HCT116 (cell line): ENCODE results near the gene TCIRG1. TPM values are rescaled to one million over a fixed set of nuclear protein-coding genes. Genes with fewer than 3 reads are reported as not detected.

ENCODE experiments used
- ATAC-seq: fragments of 200-7000 bp; cut with Tn5 transposase; 2 replicates; pipeline ENCODE4 v1.9.1; 2020; ENCODE audit warnings: mild to moderate bottlenecking, moderate library complexity
- BruUV-seq: library from RNA; stranded (reverse); fragments of 400-500 nt; replicated peaks from 2 replicates; lab custom pipeline; 2021; lab: Mats Ljungman, UMichigan
- CTCF ChIA-PET: fragments of 300-600 bp; sonication (Branson Sonifier 250); formaldehyde crosslinking; loops from one replicate; lab custom pipeline; 2021; ENCODE audit warnings: antibody characterized with exemption; lab: Charles Lee
- POLR2A ChIA-PET: fragments of 300-600, 350-600 bp; sonication (Branson Sonifier 250); formaldehyde crosslinking; loops from one replicate; lab custom pipeline; 2021; ENCODE audit warnings: antibody characterized with exemption; lab: Charles Lee
- RAD21 ChIA-PET, 2 experiments: fragments of 300-600 bp; sonication (Branson Sonifier 250); formaldehyde crosslinking; loops; one replicate each; lab custom pipeline; 2023; ENCODE audit warnings: low total read pairs in 2 of 2; ENCODE audit not compliant: uncharacterized antibody in 2 of 2, unreplicated experiment in 2 of 2, low non-redundant PET in 1 of 2; lab: Charles Lee
- DNase-seq: peaks from one replicate; pipeline ENCODE4 v3.0.0-alpha.2; 2010; ENCODE audit warnings: low read depth, low spot score
- H2AFZ ChIP-seq: fragments of 200-600 bp; shearing (Covaris generic), sonication (generic); 2 replicates; pipeline ENCODE4 v1.6.1; 2017; ENCODE audit warnings: low read depth, mixed run types, mixed read lengths, antibody characterized with exemption, low read length; ENCODE audit not compliant: poor library complexity, severe bottlenecking
- H3K27ac ChIP-seq: 2 replicates; pipeline ENCODE4 v1.5.1; 2012; ENCODE audit warnings: low read depth, low read length
- H3K27me3 ChIP-seq: fragments of 200-600 bp; sonication (generic); 2 replicates; pipeline ENCODE4 v1.6.1; 2016; ENCODE audit warnings: mixed run types, low read length, mixed read lengths; ENCODE audit not compliant: insufficient read depth
- H3K36me3 ChIP-seq, 2 experiments: fragments of 200-500 bp in 1 of 2; fragments of 200-600 bp in 1 of 2; sonication (Bioruptor generic) in 1 of 2; sonication (generic) in 1 of 2; 2 replicates each; pipeline versions ENCODE4 v1.5.1 to v1.6.1; 2014 to 2016; ENCODE audit warnings: low read length in 2 of 2, inconsistent platforms in 1 of 2, mixed read lengths in 1 of 2, mixed run types in 1 of 2; ENCODE audit not compliant: insufficient read depth in 2 of 2, control insufficient read depth in 1 of 2
- H3K4me1 ChIP-seq, 2 experiments: fragments of 200-600 bp in 1 of 2; sonication (generic) in 1 of 2; 2 replicates each; pipeline versions ENCODE4 v1.5.1 to v1.6.1; 2012 to 2017; ENCODE audit warnings: low read length in 2 of 2, inconsistent platforms in 1 of 2, mild to moderate bottlenecking in 1 of 2, mixed read lengths in 1 of 2, mixed run types in 1 of 2, moderate library complexity in 1 of 2; ENCODE audit not compliant: insufficient read depth in 2 of 2, control insufficient read depth in 1 of 2
- H3K4me2 ChIP-seq: fragments of 200-600 bp; sonication (generic); 2 replicates; pipeline ENCODE4 v1.6.1; 2017; ENCODE audit warnings: mixed run types, low read length, mixed read lengths
- H3K4me3 ChIP-seq, 2 experiments: fragments of 200-600 bp in 1 of 2; sonication (generic) in 1 of 2; replicated peaks in 1 of 2; 2 replicates each; pipeline ENCODE4 v1.5.1; 2011 to 2016; ENCODE audit warnings: low read length in 2 of 2, control low read depth in 1 of 2, low read depth in 1 of 2, mild to moderate bottlenecking in 1 of 2, mixed read lengths in 1 of 2, mixed run types in 1 of 2
- H3K79me2 ChIP-seq: fragments of 200-600 bp; sonication (generic); 2 replicates; pipeline ENCODE4 v1.6.1; 2017; ENCODE audit warnings: mild to moderate bottlenecking, mixed run types, low read length, moderate library complexity, mixed read lengths; ENCODE audit not compliant: insufficient read depth
- H3K9ac ChIP-seq: fragments of 200-600 bp; sonication (generic); 2 replicates; pipeline ENCODE4 v1.6.1; 2016; ENCODE audit warnings: low read length, mixed read lengths
- H3K9me2 ChIP-seq: fragments of 200-600 bp; sonication (generic), shearing (Covaris generic); 2 replicates; pipeline ENCODE4 v1.6.1; 2017; ENCODE audit warnings: mixed run types, mild to moderate bottlenecking, moderate library complexity; ENCODE audit not compliant: insufficient read depth
- H3K9me3 ChIP-seq, 2 experiments: fragments of 200-500 bp in 1 of 2; fragments of 200-600 bp in 1 of 2; sonication (Bioruptor generic) in 1 of 2; sonication (generic) in 1 of 2; 2 replicates each; pipeline ENCODE4 v1.6.1; 2014 to 2017; ENCODE audit warnings: low read length in 2 of 2, mixed read lengths in 2 of 2, inconsistent platforms in 1 of 2, low read depth in 1 of 2, mild to moderate bottlenecking in 1 of 2, mixed run types in 1 of 2, moderate library complexity in 1 of 2; ENCODE audit not compliant: control insufficient read depth in 1 of 2, insufficient read depth in 1 of 2
- H4K20me1 ChIP-seq: fragments of 200-600 bp; sonication (generic), shearing (Covaris generic); 2 replicates; pipeline ENCODE4 v1.6.1; 2017; ENCODE audit warnings: mixed run types, mild to moderate bottlenecking, moderate library complexity; ENCODE audit not compliant: insufficient read depth
- CBX3 ChIP-seq: IDR thresholded peaks from 2 replicates; pipeline ENCODE4 v1.6.1; 2012; ENCODE audit warnings: low read depth
- CEBPB ChIP-seq: IDR thresholded peaks from 2 replicates; pipeline ENCODE4 v1.6.1; 2012; ENCODE audit warnings: low read depth
- CTCF ChIP-seq, 3 experiments: fragments of 200-600 bp in 1 of 3; sonication (generic) in 1 of 3; IDR thresholded peaks in 2 of 3; conservative IDR thresholded peaks in 1 of 3; 2 replicates each; pipeline ENCODE4 v1.5.1; 2012 to 2017; ENCODE audit warnings: low read depth in 2 of 3, low read length in 2 of 3, antibody characterized with exemption in 1 of 3, borderline replicate concordance in 1 of 3, control low read depth in 1 of 3, mild to moderate bottlenecking in 1 of 3, mixed read lengths in 1 of 3, mixed run types in 1 of 3, moderate library complexity in 1 of 3; ENCODE audit not compliant: insufficient read depth in 1 of 3
- ELF1 ChIP-seq: IDR thresholded peaks from 2 replicates; pipeline ENCODE4 v1.6.1; 2012; ENCODE audit warnings: low read depth, borderline replicate concordance
- EZH2phosphoT487 ChIP-seq: fragments of 200-600 bp; IDR thresholded peaks from 2 replicates; pipeline ENCODE4 v1.6.1; 2018; ENCODE audit warnings: antibody characterized with exemption, borderline replicate concordance
- FOSL1 ChIP-seq: IDR thresholded peaks from 2 replicates; pipeline ENCODE4 v1.6.1; 2012; ENCODE audit warnings: low read depth
- POLR2A ChIP-seq: IDR thresholded peaks from 2 replicates; pipeline ENCODE4 v1.7.0; 2011; ENCODE audit warnings: borderline replicate concordance; ENCODE audit not compliant: insufficient read depth, insufficient read length; ENCODE audit errors: extremely low read depth
- SIN3A ChIP-seq: IDR thresholded peaks from 2 replicates; pipeline ENCODE4 v1.6.1; 2012; ENCODE audit warnings: low read depth
- YY1 ChIP-seq: IDR thresholded peaks from 2 replicates; pipeline ENCODE4 v1.6.1; 2011; ENCODE audit warnings: low read length, low read depth, moderate library complexity, mild to moderate bottlenecking; ENCODE audit not compliant: insufficient replicate concordance; ENCODE audit errors: extremely low read depth
- ZBTB33 ChIP-seq: IDR thresholded peaks from 2 replicates; pipeline ENCODE4 v1.6.1; 2011; ENCODE audit warnings: mild to moderate bottlenecking, low read length, moderate library complexity; ENCODE audit not compliant: insufficient replicate concordance; ENCODE audit errors: extremely low read depth
- intact Hi-C: fragments of 100-400 bp; cut with micrococcal nuclease; formaldehyde crosslinking; loops from 2 replicates; pipeline ENCODE4 v1.10.0; 2022
- total RNA-seq: library from RNA; stranded (reverse); gene quantifications from one replicate; pipeline ENCODE4 v1.2.1, GENCODE V29; 2021; ENCODE audit not compliant: unreplicated experiment

TCIRG1 gene
- total RNA-seq, 1 experiment from 2014 or later = 101 TPM

DNA sequence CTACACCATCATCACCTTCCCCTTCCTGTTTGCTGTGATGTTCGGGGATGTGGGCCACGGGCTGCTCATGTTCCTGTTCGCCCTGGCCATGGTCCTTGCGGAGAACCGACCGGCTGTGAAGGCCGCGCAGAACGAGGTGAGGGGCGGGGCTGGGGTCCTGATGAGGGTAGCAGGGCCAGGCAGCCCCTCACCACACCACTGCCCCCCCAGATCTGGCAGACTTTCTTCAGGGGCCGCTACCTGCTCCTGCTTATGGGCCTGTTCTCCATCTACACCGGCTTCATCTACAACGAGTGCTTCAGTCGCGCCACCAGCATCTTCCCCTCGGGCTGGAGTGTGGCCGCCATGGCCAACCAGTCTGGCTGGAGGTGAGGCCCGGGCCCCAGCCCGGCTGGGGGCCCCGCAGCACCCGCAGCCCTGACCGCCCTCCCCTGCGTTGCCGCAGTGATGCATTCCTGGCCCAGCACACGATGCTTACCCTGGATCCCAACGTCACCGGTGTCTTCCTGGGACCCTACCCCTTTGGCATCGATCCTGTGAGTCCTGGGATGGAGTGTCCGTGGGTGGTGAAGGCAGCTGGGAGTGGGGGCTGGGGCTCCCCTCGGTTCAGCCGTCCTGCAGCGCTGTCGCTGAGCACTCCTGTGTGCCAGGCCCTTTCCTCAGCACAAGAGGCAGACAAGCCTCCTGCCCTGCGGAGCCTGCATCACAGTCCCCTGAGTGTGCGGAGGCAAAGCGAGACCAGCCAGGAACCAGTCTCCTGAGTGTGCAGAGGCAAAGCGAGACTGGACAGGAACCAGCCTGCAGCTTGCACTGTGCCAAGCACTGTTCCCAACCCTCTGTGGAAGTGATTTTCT is 8.8 kb downstream of the TCIRG1 start:
- Histone ChIP-seq H3K79me2 (no peaks in the 10 kb centered on the region), H4K20me1 (no peaks in the 10 kb centered on the region), H3K4me2 (no peak overlapping the region), H3K27ac (no peak overlapping the region), H3K27me3 (no peaks in the 10 kb centered on the region), H3K4me3 (no peak overlapping the region), H3K9ac (no peak overlapping the region), H2AFZ (no peak overlapping the region), H3K4me1 (no peaks in the 10 kb centered on the region), H3K36me3 (no peaks in the 10 kb centered on the region; a peak in 1 of 4 replicates), H3K9me3 (no peaks in the 10 kb centered on the region), H3K9me2 (no peaks in the 10 kb centered on the region)
- ChIA-PET RAD21 (no interaction called here), POLR2A (no interaction called here), CTCF (no interaction called here)
- DNase-seq (no peak), ATAC-seq (no peak)
- TF ChIP-seq SIN3A (no peak), ZBTB33 (no peak), CBX3 (no peak)
- no TSS peak for BruUV-seq
- intact Hi-C loops = no loop called here

GRCh38 chr11:68048681-68049508 is 10.1 kb downstream of the TCIRG1 start:
- intact Hi-C loops = no loop called here
- Histone ChIP-seq H3K79me2 (no peaks in the 10 kb centered on the region), H2AFZ (no peak overlapping the region), H3K27ac (no peak overlapping the region), H3K9ac (no peak overlapping the region), H3K36me3 (no peaks in the 10 kb centered on the region; a peak in 1 of 4 replicates), H3K9me3 (no peaks in the 10 kb centered on the region), H3K9me2 (no peaks in the 10 kb centered on the region), H3K4me3 (no peak overlapping the region), H3K27me3 (no peaks in the 10 kb centered on the region), H4K20me1 (no peaks in the 10 kb centered on the region), H3K4me1 (no peaks in the 10 kb centered on the region), H3K4me2 (no peak overlapping the region)
- ChIA-PET CTCF (no interaction called here), POLR2A (no interaction called here), RAD21 (no interaction called here)
- BruUV-seq = no TSS peak
- no peak for ATAC-seq
- DNase-seq = no peak
- TF ChIP-seq CEBPB (no peak), CBX3 (no peak), ZBTB33 (no peak), FOSL1 (no peak), EZH2phosphoT487 (no peak), ELF1 (no peak), CTCF (IDR thresholded peaks at IDR 0.05 in 2 of 3, conservative IDR thresholded peaks at IDR 0.05 in 1 of 3; ENCODE audit: borderline replicate concordance in 1 of 3, insufficient read depth in 1 of 3, low read depth in 2 of 3, low read length in 2 of 3) (no peak), YY1 (no peak), POLR2A (no peak)
